Esophagus squamous epithelium (tissue), 4 donors: ENCODE data around the gene GARNL3.

Source experiments
- POLR2A ChIP-seq, 4 donors: fragments of 450-650 bp; IDR thresholded peaks; one replicate each; pipeline ENCODE4 v1.6.1; 2017; ENCODE audit warnings: antibody characterized with exemption in 4 of 4, mild to moderate bottlenecking in 4 of 4, moderate library complexity in 3 of 4
- TF ChIP-seq, protein P1 (sequence below), 6 experiments: fragments of 450-650 bp in 4 of 6; fragments of 200-600 bp in 2 of 6; sonication (generic) in 2 of 6; IDR thresholded peaks; one replicate each; pipeline ENCODE4 v1.5.1; 2016 to 2019; ENCODE audit warnings: antibody characterized with exemption in 6 of 6, mild to moderate bottlenecking in 4 of 6, moderate library complexity in 4 of 6

DNA sequence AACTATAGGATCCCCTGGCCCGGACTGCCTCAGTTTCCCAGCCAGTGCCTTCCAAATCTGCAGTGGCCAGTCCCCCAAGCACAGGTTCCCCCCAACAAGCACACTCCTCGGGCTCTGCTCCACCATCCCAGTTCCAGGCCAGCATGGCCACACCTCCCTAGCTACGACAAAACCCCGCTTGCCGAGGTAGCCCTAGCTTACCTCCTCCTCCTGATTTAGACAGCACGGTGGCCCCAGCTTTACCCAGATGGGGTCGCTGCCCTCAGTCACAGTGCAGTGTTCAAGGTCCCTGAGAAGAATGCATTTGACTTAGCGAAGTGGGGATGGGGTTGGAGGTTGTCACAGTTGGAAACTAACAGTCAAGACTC lies 40.8 kb upstream of the GARNL3 start:
- TF ChIP-seq, protein P1, sequence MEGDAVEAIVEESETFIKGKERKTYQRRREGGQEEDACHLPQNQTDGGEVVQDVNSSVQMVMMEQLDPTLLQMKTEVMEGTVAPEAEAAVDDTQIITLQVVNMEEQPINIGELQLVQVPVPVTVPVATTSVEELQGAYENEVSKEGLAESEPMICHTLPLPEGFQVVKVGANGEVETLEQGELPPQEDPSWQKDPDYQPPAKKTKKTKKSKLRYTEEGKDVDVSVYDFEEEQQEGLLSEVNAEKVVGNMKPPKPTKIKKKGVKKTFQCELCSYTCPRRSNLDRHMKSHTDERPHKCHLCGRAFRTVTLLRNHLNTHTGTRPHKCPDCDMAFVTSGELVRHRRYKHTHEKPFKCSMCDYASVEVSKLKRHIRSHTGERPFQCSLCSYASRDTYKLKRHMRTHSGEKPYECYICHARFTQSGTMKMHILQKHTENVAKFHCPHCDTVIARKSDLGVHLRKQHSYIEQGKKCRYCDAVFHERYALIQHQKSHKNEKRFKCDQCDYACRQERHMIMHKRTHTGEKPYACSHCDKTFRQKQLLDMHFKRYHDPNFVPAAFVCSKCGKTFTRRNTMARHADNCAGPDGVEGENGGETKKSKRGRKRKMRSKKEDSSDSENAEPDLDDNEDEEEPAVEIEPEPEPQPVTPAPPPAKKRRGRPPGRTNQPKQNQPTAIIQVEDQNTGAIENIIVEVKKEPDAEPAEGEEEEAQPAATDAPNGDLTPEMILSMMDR (IDR thresholded peaks at IDR 0.05): no peak
- TF ChIP-seq POLR2A (IDR thresholded peaks at IDR 0.05): no peak
